A549 treated with Mapracorat at 1 μM for 4 hours (cell line): Measurements from ENCODE around the gene MTMR8. TPM values are rescaled to one million over a fixed set of nuclear protein-coding genes. Genes with fewer than 3 reads are reported as not detected.

Experiments
- total RNA-seq: library from RNA; stranded (reverse); fragments of 200-300 nt; extraction: Qiagen RNA extraction; gene quantifications from 5 replicates; pipeline ENCODE4 v1.2.3, GENCODE V29; 2022

The MTMR8 gene
- total RNA-seq, result 0.53 to 1.1 TPM (median 0.65 TPM) in 5 replicates

DNA sequence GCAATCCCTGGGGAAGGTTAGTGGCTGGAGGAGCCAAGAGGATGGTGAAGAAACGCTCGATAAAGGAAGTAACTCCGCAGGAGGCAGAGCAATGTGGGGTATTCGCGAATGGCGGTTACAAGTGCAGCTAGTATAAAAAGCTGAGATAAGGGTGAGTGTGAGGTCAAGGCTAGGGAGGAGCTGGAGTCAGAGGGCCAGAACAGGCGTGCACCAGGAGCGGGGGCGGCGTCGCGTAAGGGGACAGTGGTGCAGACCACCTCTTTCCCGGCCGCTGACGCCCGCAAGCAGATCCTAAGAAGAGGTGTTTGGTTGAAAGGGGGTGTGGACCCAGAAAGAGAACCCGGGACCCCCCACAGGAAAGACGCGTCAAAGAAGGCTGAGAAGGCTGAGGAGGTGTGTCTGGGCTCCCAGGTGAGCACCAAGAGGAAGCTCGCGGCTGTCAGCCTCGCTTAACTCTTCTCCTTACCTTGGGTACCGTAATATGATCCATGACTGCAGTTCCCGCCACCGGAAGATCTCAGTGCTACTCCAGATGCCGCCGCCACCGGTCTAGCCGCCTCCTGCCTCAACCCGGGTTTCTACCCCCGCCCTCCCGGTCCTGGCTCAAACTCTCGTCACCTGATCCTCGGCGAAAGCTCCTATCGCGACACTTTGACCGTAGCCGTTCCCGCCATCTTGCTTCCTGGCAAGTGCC lies at the start of gene MTMR8:
Gene MTMR8 (minus strand): TSS at position 579 of the 694 bp plus-strand sequence. CDS start 89 bp downstream, at position 490.

DNA sequence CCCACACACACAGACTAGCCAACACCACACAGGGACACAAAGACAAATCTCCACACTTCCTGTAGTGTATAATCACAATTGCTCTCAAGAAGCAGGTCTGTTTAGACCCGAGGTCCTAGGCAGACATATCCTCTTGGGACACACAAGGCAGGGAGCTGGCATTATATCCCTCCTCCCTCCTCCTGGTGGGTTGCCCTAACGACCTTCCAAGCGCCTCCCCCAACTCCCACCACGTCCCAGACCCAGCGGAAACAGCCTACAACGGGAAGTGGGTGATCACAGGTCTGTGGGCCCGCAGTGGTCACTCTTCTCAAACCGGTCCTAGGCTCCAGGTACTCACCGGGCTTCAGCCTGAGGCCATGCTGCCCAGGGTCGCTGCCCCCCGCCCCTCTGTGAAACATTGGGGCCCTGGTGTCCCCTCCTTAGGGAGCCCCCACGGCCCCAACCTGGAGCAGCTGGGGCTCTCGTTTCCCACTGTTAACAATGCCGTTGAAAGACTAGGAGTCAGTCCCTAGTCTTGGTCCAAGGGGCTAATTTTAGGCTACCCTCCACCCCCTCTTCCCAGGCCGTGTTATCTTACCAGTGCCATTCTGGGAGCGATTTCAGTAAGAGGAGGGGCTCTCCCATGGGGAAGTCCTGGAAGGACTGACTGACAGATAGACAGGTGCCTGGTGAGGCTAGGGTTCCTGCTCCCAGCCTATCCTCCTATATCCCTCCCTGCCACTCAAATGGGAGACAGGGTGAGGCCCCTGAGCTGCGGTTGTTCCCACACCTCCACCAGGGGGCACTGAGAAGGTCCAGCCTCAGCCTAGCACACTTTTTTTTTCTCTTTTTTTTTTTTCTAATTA lies 164.9 kb downstream of the MTMR8 start, which contains the start of gene ASB12:
Gene ASB12 (minus strand): TSS at position 485 of the 848 bp plus-strand sequence. CDS start 4,957 bp downstream, outside the sequence.

Other genes starting within 250 kb of the MTMR8 start
- 2.1 to 3.0 TPM (median 2.6 TPM) in 5 replicates for gene AMER1, start 189.7 kb downstream of the MTMR8 start, total RNA-seq
- gene ASB12, start 164.8 kb downstream of the MTMR8 start, total RNA-seq, result 0.12 TPM in 1 of 5 replicates, not detected in the others